ENCODE measurements around the gene NCAPH2. TPM values are rescaled to one million over a fixed set of nuclear protein-coding genes. Genes with fewer than 3 reads are reported as not detected.

The NCAPH2 gene
- total and polyA plus RNA-seq, 2 of the 13 experiments (the other 11 are each of a cell fraction or from before 2014, with no cell fraction given): 28.1 to 64.4 TPM

DNA sequence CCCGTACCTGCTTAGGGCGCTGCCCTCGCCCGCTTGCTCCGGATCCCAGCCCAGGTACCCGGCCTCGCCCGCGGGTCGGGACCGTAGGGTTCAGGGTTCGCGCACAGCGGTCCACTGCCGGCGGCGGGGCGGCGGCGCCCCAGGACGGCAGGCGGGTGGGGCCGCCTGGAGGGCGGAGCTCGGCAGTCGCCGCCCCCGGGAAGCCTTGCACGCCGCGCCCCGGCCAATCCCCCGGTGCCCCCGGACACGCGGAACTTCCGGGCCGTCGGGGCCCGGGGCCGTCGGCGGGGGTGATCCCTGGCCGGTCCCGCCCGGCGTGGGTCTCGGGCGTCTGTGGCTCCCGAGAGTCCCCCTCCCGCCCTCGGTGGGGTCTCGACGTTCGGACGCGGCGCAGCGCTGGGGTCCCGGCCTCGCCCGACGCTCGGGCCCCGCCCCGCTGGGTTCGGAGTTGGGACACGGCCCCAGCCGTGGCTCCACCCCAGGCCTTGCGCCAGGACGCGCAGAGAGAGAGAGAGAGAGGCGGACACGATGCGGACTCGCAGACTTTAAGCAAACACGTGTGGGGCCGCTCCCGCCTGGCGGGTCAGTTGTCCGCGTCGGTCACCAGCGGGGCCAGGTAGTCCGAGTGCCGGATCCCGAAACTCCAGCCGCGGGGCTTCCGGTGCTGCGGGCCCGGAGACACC, 22.0 kb downstream of the NCAPH2 start, which contains the start of gene TYMP (continued):
- TF ChIP-seq ATF7 (IDR thresholded peaks at IDR 0.05) (no peak), ATF7 (CRISPR knock-in tag; IDR thresholded peaks at IDR 0.05) (no peak), FOXA3 (CRISPR knock-in tag; IDR thresholded peaks at IDR 0.05) (peak; percentile 56), ZNF30 (CRISPR knock-in tag; IDR thresholded peaks at IDR 0.05) (no peak), TAF1 (CRISPR knock-in tag; IDR thresholded peaks at IDR 0.05) (peak; percentile 54), ZNF546 (CRISPR knock-in tag; conservative IDR thresholded peaks at IDR 0.05) (no peak; the same call in 1 of the 2 replicates), SP140L (CRISPR knock-in tag; IDR thresholded peaks at IDR 0.05; ENCODE audit: borderline replicate concordance) (peak; percentile 46; the same call in 1 of the 2 replicates), ZNF10 (CRISPR knock-in tag; IDR thresholded peaks at IDR 0.05; ENCODE audit: borderline replicate concordance, low read depth) (no peak), NCOR1 (IDR thresholded peaks at IDR 0.05; ENCODE audit: borderline replicate concordance, low read length) (no peak), SMAD3 (CRISPR knock-in tag; IDR thresholded peaks at IDR 0.05) (no peak), ZNF343 (CRISPR knock-in tag; IDR thresholded peaks at IDR 0.05) (no peak), ZNF687 (CRISPR knock-in tag; IDR thresholded peaks at IDR 0.05) (peak; percentile 90; the same call in 1 of the 2 replicates), NFE2L2 (IDR thresholded peaks at IDR 0.05; ENCODE audit: low read length) (no peak), RORA (CRISPR knock-in tag; IDR thresholded peaks at IDR 0.05) (no peak), SRF (IDR thresholded peaks at IDR 0.05; ENCODE audit: low read depth, low read length) (no peak), AGO2 (optimal IDR thresholded peaks at IDR 0.05; ENCODE audit: low read depth, low read length) (peak; percentile 86), KLF13 (CRISPR knock-in tag; IDR thresholded peaks at IDR 0.05) (no peak), ZNF704 (CRISPR knock-in tag; IDR thresholded peaks at IDR 0.05; ENCODE audit: borderline replicate concordance) (no peak), CBFB (CRISPR knock-in tag; IDR thresholded peaks at IDR 0.05) (peak; percentile 9; the same call in 1 of the 2 replicates), ZNF329 (CRISPR knock-in tag; IDR thresholded peaks at IDR 0.05; ENCODE audit: low read depth) (peak; percentile 15; the same call in 1 of the 2 replicates), CBX5 (CRISPR knock-in tag; IDR thresholded peaks at IDR 0.05; ENCODE audit: borderline replicate concordance) (no peak)
- TF ChIP-seq, protein P1, sequence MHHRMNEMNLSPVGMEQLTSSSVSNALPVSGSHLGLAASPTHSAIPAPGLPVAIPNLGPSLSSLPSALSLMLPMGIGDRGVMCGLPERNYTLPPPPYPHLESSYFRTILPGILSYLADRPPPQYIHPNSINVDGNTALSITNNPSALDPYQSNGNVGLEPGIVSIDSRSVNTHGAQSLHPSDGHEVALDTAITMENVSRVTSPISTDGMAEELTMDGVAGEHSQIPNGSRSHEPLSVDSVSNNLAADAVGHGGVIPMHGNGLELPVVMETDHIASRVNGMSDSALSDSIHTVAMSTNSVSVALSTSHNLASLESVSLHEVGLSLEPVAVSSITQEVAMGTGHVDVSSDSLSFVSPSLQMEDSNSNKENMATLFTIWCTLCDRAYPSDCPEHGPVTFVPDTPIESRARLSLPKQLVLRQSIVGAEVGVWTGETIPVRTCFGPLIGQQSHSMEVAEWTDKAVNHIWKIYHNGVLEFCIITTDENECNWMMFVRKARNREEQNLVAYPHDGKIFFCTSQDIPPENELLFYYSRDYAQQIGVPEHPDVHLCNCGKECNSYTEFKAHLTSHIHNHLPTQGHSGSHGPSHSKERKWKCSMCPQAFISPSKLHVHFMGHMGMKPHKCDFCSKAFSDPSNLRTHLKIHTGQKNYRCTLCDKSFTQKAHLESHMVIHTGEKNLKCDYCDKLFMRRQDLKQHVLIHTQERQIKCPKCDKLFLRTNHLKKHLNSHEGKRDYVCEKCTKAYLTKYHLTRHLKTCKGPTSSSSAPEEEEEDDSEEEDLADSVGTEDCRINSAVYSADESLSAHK (CRISPR knock-in tag; IDR thresholded peaks at IDR 0.05; ENCODE audit: borderline replicate concordance): no peak

Data from HepG2 (cell line).